NOMO-1 treated with dmso at 0.1 percent for 144 hours (cell line): ENCODE measurements around the gene OAF.

ENCODE experiments used
- DNase-seq: peaks from one replicate; lab custom pipeline; 2025; ENCODE audit not compliant: unreplicated experiment; lab: John Stamatoyannopoulos, UW

Gene OAF

DNA sequence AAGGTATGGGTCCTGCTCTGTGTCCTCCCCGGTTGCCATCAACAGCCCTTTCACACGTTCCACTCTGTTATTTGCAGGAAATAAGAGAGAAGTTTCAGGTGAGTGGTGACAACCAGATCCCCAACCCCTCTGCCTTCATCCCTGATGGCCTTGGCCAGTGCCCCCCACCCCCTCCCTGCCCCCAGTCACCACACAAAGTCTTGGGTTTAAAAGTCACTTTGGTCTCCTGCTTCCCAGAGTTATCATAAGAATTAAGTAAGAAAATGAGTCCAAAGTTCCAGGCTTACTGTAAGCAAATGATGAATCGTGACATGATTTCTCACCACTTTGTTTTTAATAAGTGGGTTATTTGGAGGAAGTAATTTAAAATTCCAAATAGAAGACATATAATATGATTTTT is 9.2 kb upstream of the OAF start:
- no peak for DNase-seq

DNA sequence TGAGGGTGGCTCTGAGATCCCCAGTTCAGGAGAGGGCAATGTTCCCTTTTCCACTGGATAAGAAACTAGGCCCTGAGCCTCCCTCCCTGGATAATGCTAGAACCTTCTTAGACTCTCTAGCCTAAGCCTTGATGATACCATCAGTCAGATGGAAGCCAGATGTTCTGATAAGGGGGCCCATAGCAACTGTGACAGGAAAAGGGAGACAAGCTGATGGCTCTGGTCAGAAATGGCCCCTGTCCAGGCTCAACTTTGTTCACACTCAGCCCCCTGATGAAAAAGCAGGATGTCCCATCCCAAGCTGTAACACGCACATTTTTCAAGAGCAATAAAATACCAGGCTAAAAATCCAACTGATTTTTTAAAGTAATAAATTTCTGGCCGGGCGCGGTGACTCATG is 7.2 kb upstream of the OAF start:
- DNase-seq = no peak

DNA sequence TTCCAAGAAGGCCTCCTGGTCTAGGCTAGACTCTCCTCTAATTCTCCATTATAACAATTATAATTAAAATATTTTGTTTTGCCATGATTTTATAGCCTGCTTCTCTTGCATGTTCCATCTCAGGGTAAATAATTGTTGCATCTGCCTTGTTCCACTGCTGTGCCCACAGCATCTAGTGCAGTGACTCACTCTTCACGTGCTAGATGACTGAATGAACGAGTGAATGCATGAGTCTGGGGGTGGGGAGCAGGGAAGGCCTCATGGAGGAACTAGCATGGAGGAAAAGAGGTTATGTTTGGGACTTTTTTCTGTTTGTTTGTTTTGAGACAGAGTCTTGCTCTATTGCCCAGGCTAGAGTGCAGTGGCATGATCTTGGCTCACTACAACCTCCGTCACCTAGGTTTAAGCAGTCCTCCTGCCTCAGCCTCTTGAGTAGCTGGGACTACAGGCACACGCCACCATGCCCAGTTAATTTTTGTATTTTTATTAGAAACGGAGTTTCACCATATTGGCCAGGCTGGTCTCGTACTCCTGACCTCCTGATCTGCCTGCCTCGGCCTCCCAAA is 5.2 kb upstream of the OAF start:
- no peak for DNase-seq

DNA sequence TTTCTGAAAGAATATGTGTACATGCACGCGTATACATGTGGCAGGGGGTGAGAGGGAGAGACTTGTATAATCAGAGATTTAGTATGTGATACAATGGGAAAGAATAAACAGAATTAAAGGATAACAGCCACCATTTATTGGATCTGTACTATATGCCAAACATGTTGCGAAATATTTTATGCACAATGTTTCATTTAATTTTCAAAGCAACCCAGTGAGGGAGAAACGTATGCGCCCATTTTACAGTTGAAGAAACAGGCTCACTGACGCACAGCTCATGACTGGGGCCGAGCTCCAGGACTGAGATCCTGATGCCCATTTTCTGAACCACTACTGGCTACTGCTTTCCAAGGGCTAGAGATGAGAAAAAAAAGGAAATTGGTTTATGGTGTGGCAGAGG is 3.3 kb upstream of the OAF start:
- no peak for DNase-seq

DNA sequence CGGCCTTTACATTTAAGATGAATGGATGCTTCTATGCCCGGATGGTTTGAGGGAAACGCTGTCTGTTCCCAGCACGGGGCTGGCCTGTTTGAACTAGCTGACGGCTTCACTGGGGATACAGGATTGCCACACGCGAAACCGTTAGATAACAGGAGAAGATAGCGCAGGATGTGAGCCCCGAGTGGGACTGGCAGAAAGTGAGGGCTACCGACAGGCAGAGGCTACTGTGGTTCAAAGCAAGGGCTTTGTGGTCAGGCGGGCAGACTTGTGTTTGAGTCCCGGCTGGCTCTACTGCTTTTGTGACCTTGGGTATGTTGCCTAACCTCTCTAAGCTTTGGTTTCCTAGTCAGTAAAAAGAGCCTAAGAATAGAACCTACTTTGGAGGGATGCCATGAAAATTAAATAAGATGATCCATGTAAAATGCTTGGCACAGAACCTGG is 2.8 kb upstream of the OAF start:
- no peak for DNase-seq

DNA sequence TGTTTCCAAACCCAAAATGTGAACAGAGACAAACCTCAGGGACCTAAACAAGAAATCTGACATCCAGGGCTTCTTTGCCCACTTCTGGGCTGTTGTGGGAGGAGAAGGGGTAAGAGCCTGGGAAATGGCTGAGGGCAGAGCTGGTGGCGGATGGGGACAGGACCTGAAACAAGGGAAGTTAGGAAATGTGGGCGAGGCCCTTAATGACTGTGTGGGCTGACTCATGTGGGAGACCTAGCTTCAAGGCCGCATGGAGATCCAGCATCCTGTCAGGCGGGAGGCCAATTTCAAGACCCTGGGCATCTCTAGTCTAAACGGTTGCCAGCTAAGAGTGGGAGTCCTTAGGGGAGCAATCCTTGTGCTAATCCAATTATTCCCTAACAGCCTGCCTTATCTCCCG is 2.1 kb upstream of the OAF start:
- DNase-seq = peak; percentile 83

DNA sequence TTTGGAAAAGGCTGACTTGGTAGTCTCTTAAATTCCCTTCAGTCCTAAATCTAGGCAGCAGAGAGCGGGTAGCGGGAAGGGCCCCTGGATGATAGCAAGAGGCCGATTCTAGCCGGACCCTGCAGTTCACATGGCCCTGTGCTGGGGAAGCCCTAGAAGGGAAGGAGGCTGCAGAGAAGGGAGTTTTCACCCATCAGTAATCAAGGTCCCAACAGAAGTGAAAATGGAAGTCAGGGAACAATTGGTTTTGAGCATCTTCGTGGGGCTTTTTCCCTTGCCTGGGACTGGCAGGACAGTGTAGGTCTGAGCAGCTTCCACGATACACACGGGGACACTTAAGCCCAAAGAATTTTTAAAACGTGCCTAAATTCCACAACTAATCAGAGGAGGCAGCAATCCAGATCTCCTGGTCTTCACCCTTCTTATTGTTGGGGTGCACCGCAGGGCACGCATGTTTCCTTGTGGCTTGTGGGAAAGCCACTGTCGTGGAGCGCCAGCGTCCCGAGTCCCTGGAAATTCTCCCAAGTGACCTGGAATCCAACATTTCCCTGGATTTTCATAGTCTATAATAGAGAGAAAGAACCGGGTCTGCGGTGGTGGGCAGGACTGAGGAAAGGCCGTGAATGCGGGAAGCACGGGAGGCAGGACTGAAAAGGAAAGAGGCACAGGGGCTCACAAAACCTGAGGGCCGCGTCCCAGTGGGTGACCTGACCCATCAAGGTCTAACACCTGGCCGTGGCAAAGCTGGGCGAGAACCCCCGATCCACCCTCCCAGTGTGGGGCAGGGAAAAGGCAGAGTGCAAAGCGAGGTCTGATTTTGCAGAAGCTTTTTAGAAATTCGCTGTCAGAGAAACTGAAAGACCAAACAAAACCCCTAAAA is 846 bp upstream of the OAF start:
- no peak for DNase-seq

DNA sequence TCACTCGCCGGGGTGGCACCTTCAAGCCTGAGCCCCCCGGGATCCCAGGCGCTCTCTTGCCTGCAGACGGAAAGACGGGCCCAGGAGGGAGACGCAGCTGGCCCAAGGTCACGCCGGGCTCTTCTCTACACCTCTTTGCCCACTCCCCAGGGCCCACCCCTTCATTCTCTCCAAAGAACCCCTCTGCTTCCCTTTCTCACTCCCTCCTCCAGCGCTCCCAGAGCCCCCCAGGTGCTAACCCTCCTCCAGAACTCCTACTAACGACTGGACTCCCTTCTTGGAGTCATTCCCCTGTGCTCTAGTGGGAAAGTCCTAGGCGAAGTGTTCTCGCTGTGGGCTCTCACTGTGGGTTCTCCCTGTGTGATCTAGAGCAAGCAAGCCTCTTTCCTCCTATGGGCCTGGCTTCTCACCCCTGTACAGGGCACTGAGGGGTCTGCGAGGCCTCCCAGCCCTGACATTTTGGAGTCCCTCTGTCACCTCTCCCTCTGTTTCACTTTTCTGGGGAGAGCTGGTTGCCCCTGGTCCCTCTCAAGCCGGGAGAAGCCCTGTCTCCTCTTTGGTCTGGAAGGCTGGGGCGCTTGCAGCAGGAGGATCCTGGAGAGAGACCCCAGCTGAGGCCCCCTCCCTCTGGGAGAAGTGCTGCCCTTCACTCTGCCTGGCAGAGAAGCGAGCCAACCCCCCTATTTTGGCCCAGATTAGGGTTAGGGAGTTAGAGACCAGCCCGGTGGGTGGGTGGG is 858 bp downstream of the OAF start:
- DNase-seq = no peak

DNA sequence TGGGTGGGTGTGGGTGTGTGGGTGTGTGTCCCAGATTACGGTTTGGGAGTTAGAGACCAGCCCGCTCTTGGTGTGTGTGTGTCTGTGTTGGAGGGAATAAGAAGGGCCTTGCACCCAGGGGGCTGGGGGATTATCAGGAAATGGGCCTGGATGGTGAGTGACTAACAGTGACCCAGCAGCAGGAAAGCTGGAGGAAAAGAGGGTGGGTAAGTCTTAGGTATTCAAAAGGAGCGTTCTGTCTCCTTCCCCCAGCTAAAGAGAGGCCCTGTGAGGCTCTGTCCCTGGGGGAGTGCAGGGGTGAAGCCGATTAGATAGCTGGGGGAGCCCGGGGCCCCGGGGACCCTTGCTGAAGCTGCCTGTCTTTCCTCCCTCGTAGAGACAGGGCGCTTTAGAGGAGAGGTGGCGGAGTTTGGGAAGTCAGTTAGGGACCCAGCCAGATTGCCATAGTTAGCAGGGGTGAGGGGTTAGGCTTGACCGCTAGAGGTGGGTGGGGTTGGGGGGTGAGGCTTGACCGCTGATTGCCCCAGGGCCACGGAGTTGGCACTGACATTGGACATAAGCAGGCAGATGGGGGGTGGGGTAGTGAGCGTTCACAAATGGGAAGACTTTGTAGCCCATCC is 1.5 kb downstream of the OAF start:
- DNase-seq = no peak

DNA sequence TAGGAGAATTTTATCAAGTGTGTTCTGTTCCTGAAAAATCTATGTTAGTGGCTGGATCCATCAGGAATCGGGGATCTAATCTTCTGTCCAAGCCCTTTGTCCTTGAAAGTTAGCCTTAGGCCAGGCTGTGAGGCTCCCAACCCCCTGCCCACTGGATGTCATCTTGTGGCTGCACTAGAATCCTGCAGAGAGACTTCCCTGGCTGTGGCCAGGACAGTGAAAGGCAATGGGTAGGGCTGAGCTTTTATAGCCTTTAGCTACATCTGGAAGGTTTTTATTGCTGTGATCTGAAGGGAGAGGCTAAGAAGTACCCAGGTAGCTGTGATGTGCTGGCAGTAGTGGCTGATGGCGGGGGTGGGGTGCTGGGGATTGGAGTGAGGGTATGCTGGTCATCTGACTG is 2.1 kb downstream of the OAF start:
- DNase-seq = no peak

DNA sequence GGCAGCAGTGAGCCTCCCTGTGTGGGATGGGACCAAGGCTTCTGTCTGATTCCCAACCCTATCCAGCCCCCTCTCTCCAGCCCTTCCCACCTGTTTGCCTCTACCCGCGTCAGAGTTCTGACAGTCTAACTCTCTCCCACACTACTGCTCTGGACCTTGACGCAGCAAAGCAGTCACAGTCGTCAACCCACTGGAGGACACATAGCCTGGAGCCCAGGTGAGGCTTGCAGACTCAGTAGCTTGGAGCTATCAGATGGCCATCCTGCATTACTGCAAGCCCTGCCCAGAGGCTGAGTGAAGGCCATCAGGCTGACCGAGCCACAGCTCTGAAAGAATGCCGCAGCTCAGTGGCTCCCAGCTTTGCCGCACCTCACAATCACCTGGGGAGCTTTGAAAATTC is 3.7 kb downstream of the OAF start:
- DNase-seq = no peak

DNA sequence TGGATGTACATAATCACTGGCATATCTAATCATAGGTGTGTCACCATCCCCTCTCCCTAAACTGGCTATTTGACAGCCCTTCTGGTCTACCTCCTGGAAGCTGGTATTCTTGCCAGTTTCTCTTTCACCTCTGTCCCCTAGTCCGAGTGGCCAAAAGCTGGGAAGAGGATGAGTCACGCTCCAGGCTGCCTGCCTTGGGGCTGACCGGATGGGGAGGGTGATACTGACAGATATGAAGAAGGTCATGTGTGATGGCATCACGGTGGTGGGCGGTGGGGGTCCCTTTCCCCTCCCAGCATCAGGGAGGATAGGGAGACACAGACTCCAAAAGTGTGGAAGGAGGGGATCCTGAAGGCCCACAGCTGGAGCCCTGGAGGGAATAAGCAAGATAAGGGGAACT is 4.8 kb downstream of the OAF start:
- no peak for DNase-seq

DNA sequence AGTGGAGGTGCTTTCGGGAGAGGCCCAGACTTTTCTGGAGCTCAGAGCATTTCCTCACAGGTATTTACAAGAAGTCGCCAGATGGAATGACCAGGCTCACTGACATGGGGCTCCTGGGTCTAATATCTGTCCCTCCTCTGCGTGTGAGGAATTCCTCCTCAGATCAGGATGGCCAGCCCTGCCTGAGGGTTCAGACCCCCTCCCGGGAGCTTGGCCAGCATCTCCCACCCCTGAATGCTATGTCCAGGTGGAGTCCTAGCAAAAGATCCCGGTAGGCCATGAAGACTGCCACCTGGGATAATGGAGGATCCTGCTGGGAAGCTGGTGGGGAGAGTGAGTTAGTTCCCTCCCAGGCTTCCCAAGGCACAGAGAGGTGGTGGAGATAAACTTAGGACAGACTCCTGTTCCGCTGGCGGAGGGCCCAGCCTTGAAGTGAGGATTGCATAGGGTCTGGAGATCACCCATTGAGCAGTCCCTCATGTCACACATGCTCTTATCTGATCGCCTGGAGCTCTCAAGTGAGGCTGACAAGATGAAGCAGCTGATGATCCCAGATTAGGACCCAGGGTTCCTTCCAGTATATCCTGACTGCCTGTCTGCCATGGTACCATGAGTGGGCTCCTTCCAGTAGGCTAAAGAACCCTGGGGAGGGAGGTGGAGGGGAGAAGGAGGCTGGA is 5.7 kb downstream of the OAF start:
- no peak for DNase-seq

DNA sequence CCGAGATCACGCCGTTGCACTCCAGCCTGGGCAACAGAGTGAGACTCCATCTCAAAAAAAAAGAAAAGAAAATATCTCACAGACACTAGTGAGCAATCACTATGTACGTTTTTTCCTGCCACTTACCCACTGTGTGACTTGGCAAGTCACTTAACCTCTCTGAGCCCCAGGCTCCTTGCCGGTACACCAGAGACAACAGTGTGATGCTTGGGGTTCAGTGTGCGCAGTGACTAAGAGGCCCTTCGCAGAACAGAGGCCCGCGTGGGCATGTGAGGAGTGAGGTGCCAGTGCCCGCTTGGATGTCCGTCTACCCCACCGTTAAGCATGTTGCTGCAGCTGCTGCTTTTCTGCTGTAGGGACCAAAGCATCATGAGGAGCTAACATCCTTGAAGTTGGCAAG is 6.7 kb downstream of the OAF start:
- DNase-seq = no peak

DNA sequence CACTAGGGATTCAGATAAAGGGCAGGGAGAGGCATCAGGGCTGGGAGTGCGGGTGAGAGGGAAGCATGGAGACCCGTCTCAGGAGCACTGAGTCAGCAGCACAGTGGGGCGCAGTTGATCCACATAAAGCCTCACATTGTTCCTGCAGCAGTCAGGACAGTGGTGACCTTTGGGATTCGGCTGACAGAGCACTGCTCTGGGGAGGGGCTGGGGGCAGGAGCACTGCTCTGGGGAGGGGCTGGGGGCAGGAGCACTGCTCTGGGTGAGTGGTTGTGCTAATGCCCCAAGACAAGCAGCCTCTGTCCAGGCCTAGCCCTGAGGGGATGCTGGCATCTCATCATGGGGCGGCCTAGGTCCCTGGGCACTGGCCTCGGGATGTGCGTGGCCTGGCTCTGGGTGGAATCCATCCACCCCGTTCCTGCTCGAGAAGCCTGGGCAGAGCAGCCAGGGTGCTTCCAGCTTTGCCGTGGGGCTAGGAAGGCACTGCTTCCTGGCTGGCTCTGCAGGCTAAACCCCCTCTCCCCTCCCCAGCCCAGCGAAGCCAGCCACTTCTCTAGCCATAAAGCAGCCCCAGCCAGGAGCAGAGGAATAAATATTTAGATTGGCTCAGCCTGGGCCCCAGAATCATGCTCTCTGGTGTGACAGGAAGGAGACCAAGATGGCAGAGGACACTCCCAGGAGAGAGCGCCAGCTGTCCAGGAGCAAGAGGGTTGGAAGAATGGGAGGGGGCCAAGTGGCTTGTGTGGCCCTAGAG is 7.3 kb downstream of the OAF start:
- no peak for DNase-seq

DNA sequence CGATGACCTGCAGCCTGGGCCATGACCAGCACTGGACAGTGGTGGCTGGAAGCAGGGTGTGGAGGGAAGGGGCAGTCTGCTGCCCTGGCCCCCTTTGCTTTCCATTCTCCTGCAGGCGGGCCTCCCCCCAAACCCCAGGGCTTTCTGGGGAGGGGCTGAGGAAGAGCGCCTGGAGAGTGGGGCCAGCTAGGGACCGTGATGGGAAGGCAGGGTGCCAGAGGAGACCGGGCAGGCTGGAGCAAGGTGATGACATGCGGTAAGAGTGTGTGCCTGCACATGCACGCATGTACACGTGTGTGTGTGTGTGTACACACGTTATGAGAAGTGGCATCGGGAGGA is 7.8 kb downstream of the OAF start:
- no peak for DNase-seq

DNA sequence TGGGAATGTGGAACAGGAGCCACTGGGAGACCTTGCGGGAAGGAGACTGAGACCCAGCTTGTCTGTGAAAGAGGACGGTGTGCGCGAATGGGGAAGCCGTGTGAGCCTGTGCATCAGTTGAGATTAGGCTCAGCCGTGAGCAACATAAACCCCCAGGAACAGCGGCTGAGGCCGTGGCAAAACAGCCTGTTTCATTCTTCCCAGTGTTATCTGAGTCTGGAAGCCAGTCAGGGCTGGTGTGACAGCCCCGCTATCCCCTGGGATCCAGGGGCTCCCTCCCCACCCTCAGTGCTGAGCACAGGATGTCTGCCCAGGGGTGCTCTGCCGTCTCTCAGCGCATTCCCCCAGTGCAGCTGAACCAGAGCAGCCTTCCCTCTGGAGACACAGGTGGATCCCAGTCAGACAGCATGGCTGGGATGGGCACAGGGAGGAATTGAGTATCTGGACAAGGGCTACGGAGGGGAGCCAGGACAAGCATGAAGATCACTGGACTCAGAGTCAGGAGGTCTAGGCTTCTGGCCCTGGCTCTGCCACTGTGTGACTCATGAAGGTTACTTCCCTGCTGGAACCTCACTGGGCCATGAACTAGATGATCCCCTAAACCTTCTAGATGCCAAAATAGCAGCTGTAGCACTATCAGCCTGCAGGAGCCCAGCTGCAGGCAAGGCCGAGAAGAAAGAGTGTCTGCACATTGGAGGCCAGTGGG is 8.6 kb downstream of the OAF start:
- no peak for DNase-seq

DNA sequence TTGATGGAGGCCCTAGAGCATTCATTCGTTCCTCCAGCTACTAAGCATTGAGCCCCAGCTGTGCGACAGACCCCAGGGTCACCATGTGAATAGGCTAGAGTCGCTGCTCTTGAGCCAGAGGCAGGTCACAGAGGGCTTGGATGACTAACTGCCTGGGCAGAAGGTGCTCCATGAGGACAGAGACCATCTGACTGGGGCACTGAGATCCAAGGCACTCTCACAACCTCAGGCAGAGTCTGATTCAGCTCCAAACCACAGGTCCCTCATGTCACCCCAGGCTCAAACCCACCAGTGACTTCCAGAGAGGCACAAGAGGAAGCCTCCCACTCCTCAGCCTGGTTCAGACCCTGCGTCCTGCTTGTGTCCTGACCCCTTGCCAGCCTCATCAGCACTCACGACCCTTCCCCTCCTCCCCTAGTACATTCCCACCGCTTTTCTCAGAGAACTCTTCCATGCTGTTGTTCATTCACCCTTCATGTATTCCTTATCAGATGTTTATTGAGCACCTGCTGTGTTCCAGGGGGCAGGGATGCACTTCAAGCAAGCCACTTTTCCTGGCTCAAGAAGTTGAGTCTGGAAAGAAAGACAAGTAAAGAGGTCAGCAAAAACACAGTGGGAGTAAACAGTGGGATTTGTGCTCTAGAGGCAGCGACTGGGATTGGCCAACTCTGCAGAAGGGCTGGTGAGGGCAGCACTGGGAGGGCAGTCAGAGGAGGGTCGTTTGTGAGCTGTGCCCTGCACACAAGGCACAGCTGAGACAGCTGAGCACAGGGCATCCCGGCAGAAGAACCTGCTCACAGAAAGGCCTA is 9.3 kb downstream of the OAF start:
- no peak for DNase-seq

DNA sequence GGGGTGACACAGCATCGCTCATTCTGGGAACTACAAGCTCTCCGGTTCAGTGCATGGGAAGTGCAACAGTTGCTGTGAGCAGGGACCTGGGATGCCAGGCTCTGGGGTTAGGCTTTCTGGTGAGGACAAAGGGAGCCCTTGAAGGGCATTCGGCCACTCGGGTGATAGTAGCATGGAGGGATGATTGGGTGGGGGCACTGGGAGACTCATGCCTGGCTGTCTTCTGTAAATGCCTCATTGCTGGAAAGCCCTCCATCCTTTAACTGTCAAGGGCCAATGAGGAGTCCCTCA is 9.9 kb downstream of the OAF start:
- no peak for DNase-seq
